Natural killer cell treated with Interleukin-12 subunit alpha and Interleukin-12 subunit beta and Interleukin-15 and Interleukin-18, amount 100 ng/mL, for 72 hours (primary cell): ENCODE results near the gene TSPY8. TPM values are rescaled to one million over a fixed set of nuclear protein-coding genes. Genes with fewer than 3 reads are reported as not detected.
"Not testable (repeated sequence)": the region's sequence is repeated elsewhere in the genome, so short reads cannot be mapped to it uniquely, and the experiment has no call there.

Experiments
- ATAC-seq, 2 donors: fragments of 150-1000 bp; cut with Tn5 transposase in 1 of 2; sonication (Bioruptor Pico), chemical (Tn5 transposase) in 1 of 2; 2 replicates each; pipeline ENCODE4 v1.10.0; 2021
- DNase-seq: peaks from one replicate; pipeline ENCODE4 v3.0.0; 2022; ENCODE audit warnings: low spot score
- H3K27ac Mint-ChIP-seq, 2 donors: 1 replicate in 1 of 2; 2 replicates in 1 of 2; pipeline ENCODE4 v1.8.0; 2022; ENCODE audit warnings: mixed read lengths in 2 of 2, mild to moderate bottlenecking in 1 of 2, moderate library complexity in 1 of 2
- H3K27me3 Mint-ChIP-seq, 2 donors: 1 replicate in 1 of 2; 2 replicates in 1 of 2; pipeline ENCODE4 v1.8.0; 2022; ENCODE audit warnings: mixed read lengths in 2 of 2
- H3K36me3 Mint-ChIP-seq: one replicate; pipeline ENCODE4 v1.8.0; 2022; ENCODE audit warnings: mixed read lengths
- H3K4me1 Mint-ChIP-seq, 2 donors: 1 replicate in 1 of 2; 2 replicates in 1 of 2; pipeline ENCODE4 v1.8.0; 2022; ENCODE audit warnings: low read depth in 2 of 2, mixed read lengths in 2 of 2, mild to moderate bottlenecking in 1 of 2
- H3K4me3 Mint-ChIP-seq: one replicate; pipeline ENCODE4 v1.8.0; 2022; ENCODE audit warnings: mixed read lengths
- H3K9me3 Mint-ChIP-seq: 2 replicates; pipeline ENCODE4 v1.8.0; 2022; ENCODE audit warnings: mixed read lengths
- total RNA-seq, 2 donors: library from RNA; stranded (reverse); gene quantifications; one replicate each; pipeline ENCODE4 v1.2.3, GENCODE V29; 2022

TSPY8 gene, protein sequence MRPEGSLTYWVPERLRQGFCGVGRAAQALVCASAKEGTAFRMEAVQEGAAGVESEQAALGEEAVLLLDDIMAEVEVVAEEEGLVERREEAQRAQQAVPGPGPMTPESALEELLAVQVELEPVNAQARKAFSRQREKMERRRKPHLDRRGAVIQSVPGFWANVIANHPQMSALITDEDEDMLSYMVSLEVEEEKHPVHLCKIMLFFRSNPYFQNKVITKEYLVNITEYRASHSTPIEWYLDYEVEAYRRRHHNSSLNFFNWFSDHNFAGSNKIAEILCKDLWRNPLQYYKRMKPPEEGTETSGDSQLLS
- total RNA-seq, result not detected

GRCh38 chrY:9357497-9357896, at the start of gene TSPY8:
TSS of gene TSPY8 (plus strand) at chrY:9357797. CDS start at chrY:9357843, 46 bp downstream.
- H3K4me3 Mint-ChIP-seq, H3K36me3 Mint-ChIP-seq, H3K4me1 Mint-ChIP-seq, ATAC-seq, H3K27me3 Mint-ChIP-seq, DNase-seq, H3K27ac Mint-ChIP-seq, H3K9me3 Mint-ChIP-seq: not testable (repeated sequence)

DNA sequence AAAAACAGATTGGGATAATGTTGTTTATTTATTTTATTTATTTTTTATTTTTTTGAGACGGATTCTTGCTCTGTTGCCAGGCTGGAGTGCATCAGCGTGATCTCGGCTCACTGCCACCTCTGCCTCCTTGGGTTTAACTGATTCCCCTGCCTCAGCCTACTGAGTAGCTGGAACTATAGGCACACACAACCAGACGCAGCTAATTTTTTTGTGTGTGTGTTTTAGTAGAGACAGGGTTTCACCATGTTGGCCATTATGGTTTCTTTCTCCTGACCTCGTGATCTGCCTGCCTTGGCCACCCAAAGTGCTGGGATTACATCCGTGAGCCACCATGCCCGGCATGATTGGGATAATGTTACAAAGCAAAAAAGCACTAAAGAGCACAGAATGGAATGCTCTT, 36.6 kb upstream of the TSPY8 start:
- H3K27me3 Mint-ChIP-seq, result no peaks in the 10 kb centered on the region
- no peak for ATAC-seq
- H3K27ac Mint-ChIP-seq, result no peak overlapping the region
- H3K4me3 Mint-ChIP-seq, result no peak overlapping the region
- H3K36me3 Mint-ChIP-seq, result no peaks in the 10 kb centered on the region
- no peak for DNase-seq
- H3K4me1 Mint-ChIP-seq, result no peaks in the 10 kb centered on the region
- H3K9me3 Mint-ChIP-seq, result no peaks in the 10 kb centered on the region

- H3K36me3 Mint-ChIP-seq, ATAC-seq, H3K27me3 Mint-ChIP-seq, H3K4me1 Mint-ChIP-seq, H3K27ac Mint-ChIP-seq, H3K4me3 Mint-ChIP-seq, H3K9me3 Mint-ChIP-seq, DNase-seq: not testable (repeated sequence)
Measured at GRCh38 chrY:9337164-9337563, 20.4 kb upstream of the TSPY8 start, which contains the start of gene TSPY4. TSS of gene TSPY4 (plus strand) at chrY:9337464. CDS start at chrY:9337510, 46 bp downstream.

DNA sequence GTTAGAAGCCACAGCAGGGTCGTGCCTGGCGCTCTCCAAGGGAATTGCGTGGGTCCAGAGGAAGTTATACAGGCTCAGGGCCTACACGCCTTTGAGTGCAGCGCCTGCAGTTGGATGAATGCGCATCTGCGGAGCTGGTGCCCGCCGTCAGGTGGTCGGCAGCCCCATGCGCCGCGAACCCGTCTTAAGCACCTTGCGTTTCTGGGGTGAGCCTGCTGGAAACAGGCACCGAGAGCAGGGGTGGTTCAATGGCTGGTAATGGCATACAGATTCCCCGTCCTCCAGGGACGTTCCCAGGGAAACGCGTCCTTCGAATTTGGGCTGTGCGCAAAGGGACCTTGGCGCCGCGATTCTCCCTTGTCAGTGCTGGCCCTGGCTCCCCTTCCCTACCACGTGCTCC, 38.9 kb downstream of the TSPY8 start:
- H3K36me3 Mint-ChIP-seq, H3K9me3 Mint-ChIP-seq, H3K4me1 Mint-ChIP-seq, ATAC-seq, H3K27me3 Mint-ChIP-seq, H3K27ac Mint-ChIP-seq, H3K4me3 Mint-ChIP-seq, DNase-seq: not testable (repeated sequence)

- not testable (repeated sequence) for H3K27me3 Mint-ChIP-seq, H3K9me3 Mint-ChIP-seq, H3K36me3 Mint-ChIP-seq, H3K4me1 Mint-ChIP-seq, H3K27ac Mint-ChIP-seq, DNase-seq, H3K4me3 Mint-ChIP-seq, ATAC-seq
Measured at GRCh38 chrY:9398121-9398520, 40.5 kb downstream of the TSPY8 start, which contains the start of gene TSPY3. TSS of gene TSPY3 (plus strand) at chrY:9398421. CDS start at chrY:9398467, 46 bp downstream.

Other genes with a start within 250 kb of the TSPY8 start
- gene TSPY4, start 20.3 kb upstream of the TSPY8 start, total RNA-seq, result not detected
- not detected for gene TSPY3, start 40.6 kb downstream of the TSPY8 start, total RNA-seq
- gene TSPY1, start 109.2 kb downstream of the TSPY8 start, total RNA-seq, result not detected
- gene TSPY9, start 129.5 kb downstream of the TSPY8 start, total RNA-seq, result not detected
- not detected for gene TSPY10, start 170.1 kb downstream of the TSPY8 start, total RNA-seq